DLD1 (cell line): Measurements from ENCODE around the gene AGBL4.

Experiments used
- in situ Hi-C: cut with HindIII; loops from 2 replicates; pipeline ENCODE4 v1.10.0; 2017; ENCODE audit warnings: low sequenced_read_pairs

AGBL4 gene

DNA sequence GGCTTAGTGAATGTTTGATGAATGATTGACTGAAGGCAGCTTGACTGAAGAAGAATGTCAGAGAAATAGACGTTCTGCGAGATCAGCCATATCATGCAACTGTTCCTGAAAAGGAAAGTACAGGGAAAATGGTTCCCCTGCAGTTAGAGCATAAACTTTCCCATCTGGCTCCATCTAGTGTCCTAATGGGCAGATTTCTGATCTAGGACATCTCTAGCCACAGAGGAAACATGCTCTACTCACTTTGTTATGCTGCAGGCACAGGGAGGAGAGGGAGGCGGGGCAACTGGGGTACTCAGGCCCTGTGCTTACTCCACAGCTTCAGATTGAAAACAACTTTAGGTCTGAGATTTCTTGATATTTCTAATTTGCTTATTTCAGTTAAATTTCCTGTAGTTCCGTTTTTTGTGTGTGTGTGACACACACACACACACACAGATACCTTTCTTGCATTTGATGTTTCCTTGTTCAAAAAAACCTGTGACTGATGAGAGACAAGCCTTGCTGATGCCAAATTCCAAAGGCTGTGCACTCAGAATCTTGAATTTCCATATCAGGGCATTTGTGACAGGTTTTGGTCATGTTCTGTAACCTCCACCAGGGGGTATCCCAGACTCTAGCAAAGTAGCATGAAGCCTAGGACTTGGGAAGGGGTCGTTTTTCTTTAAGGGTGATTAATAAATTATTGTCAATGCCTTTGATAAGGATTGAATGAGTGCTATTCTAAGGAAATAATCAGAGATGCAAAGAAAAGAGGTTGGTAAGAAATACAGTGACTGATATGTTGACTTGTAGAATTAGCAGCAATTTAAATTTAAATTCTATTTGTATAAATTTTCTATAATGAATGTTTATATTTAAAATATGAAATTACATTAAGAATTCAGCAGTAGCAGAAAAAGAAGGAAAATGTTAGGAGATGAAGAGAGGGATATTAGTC, 1107.4 kb downstream of the AGBL4 start:
- in situ Hi-C loops = no loop called here

DNA sequence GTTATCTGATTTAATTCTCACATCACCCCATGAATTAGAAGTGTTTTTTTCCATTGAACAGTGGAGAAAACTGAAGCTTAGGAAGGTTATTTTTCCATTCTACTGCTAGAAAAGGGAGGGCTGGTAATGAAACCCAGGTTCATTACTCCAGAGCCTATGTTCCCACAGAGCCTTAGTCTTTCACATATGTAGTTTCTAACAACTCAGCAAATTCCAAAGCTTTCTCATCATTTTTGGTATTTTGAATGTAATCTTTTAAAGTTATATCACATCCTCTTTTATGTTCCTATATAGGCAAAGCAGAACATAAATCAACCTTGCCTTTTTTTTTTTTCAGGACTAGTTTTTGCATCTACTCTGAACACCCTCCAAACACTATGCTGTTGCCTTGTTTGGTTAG, 1115.1 kb downstream of the AGBL4 start:
- in situ Hi-C loops = no loop called here

DNA sequence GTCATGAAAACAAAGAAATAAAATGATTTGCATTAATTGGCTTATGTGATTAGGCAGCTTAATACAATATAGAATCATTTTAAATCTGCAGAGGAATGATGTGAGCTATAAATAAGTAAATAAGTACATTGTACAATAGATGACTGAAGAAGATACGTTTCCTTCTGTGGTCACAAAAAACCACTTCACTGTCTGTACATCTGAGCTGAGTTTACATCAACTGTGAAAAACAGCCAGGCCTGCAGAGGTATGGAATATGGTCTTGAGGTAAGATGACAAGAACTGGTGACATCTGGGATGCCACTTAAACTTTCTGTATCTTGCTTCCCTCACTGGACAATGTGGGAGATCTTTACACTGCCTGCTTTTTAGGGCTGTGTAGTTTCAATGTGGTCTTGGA, 1117.0 kb downstream of the AGBL4 start:
- in situ Hi-C loops = no loop called here

DNA sequence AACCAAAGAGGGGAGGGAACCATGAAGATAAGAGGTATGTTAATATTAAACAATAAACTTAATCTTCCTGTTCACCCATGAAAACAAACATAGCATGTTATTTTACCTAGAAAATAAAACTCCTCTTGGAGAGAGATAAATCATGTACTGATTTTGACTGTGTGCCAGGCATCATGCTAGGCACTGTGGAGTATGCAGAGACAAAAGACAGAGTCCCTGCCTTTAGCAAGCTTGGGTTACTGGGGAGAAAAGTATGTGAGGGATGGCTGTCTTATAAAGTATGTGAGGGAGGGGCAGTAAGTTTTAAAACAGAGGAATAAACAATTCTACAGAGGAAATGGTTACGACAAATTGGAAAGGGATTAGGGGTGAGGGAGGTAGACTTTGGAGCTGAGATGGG, 1117.6 kb downstream of the AGBL4 start:
- in situ Hi-C loops = no loop called here

DNA sequence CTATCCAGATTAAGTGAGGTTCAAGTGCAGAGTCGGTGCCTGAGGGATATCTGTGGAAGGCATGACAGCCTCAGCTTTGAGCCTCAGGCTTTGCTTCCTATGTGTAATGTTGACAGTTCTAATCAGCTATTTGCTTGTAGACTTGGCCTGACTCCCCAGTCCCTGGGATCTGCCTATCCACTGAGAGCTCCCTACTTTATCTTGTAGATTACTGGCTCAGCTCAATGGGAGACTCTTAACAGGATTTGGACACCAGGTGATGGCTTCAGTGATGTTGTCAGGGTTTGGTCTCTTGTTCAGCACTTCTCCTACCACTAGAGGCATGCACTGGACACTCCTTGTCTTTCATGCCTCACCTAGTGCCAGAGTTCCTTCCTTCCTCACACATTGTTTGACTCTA, 1120.5 kb downstream of the AGBL4 start:
- in situ Hi-C loops = no loop called here

DNA sequence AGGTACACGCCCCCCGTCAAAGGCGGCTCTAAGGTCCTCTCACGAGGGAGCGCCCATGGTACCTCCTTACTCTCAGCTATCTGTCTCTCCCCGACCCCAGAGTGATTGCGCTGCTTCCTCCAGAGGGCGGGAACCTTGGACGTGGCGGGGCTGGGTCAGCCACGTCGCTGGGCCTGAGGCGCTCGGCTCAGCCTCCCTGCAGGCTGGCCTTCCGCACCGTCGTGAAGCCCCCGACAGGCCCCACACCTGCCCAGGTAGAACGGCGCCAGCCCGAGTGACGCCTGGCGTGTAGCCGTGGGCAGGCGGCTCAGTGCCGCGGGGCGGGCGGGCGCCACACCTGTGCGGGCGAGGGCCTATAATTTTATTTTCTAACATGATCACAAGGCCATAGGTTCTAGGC, 1124.9 kb downstream of the AGBL4 start:
- in situ Hi-C loops = no loop called here

DNA sequence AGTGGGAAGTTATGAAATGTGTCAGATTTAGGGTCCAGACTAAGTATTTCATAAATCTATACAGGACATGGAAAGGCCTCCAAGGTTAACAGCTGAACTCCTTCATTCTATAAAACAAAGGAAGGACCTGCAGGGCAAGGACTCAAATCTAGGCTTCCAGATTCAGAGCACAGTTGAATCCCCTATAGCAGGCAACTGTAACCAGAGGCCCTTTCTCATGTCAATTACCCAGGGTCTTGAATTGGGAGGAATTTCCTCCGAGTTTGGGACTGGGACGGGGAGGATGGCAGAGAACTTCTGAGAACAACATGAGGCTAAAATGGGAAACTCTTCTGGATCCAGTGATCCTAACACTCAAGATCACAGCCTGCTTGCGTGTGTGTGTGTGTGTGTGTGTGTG, 1134.1 kb downstream of the AGBL4 start:
- in situ Hi-C loops = no loop called here

DNA sequence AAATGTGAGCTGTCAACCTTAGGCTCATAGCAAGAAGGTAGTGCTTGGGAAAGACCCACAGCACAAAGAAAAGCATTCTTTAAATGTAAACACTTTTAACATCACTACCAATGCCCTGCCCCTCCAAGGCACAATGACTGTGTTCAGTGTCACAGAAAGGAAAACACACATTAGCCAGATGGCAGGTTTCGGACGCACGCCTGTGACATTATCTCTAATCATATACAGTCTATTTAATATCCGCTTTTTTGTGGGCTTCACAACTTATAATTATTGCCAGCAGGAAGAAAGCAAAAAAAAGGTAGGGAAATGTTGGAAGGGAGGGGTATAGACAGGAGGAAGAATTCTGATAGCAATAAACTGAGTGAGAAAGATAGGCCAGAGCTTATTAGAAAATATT, 1134.7 kb downstream of the AGBL4 start:
- in situ Hi-C loops = no loop called here

DNA sequence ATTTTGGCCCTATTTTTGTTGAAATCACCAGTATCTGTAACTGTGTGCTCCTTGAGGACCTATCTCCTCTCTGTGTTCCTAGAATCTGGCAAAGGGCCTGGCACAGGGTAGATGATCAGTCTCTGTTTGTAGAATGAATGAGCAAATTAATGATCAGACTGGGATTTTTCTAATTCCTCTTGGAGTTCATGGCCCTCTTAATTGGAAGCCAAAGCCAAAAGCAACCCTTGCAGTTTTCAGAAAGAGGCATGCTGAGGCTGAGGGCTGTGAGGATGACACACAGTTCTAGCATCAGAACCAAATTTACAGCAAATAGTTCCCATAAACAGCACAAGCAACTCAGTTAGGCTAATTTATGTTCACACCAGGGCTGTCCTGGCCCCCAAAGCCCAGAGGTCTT, 1136.0 kb downstream of the AGBL4 start:
- in situ Hi-C loops = no loop called here

DNA sequence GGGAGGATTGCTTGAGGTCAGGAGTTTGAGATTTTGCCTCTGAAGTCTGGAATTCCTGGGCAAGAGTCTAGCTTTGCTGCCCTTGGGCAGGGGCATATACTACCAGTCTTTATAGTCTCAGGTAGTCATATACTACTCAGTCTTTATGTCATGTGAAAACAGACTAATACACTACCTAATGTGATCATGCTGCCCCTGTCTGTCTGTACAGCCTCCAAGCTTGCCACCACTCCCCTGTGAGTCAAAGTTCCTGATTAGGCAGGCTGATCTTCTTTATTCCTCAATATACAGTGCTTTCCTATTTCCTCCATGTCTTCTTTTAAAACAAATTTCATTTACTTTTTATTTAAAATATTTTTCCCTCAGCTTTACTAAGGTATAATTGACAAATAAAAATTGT, 1141.7 kb downstream of the AGBL4 start:
- in situ Hi-C loops = no loop called here

DNA sequence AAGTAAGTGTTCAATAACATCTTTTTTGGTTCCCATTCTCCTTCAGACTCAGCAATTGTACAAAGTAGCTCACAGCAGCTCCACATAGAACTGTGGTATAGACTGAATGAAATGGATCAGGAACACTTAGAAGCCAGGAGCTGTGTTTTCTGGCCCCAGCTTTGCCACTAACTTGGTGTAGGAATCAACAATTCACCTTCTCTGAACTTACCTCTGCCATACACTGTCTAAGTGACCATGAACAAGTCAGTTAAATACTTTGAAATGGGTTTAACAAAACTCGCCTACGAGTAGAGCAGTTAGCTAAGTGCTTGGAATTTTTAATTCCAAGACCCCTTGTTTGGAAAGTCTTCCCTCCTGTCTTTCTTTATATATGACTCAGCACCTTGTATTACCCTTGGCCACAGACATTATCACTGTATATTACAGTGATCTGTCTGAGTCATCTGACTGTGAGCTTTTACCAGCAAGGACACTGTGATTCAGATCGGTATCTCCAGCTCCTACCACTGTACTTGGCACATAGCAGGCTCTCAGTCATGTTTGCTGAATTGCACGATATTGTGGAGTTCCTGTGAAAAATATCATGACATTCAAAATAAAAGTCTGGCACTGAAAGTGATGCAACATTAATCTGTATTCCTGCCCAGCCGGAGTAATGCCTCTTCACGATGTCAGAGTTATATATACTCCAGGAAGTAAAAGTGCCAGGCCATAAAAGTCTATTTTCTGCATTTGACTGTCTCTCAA, 1145.4 kb downstream of the AGBL4 start:
- in situ Hi-C loops = no loop called here

DNA sequence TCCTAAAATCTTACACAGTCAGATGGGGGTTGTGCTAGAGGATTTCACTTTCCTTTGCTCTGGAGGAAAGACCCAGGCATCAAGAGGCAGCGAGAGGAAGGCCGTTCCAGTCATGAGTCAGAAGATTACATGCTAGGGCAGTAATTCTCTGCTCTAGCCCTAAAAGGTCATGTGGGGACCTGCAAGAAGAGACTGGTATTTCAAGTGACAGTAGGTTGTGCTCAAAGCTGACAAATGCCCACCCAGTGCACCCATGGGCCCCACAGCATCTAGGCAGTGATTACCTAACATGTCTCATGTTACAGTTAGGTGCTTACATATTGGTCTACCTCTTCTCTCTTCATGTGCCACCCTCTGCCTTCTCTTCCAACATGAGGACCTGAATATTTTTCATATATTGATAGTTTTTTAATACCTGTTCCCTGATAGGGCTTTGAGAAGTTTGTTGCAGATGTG, 1147.4 kb downstream of the AGBL4 start:
- in situ Hi-C loops = no loop called here

DNA sequence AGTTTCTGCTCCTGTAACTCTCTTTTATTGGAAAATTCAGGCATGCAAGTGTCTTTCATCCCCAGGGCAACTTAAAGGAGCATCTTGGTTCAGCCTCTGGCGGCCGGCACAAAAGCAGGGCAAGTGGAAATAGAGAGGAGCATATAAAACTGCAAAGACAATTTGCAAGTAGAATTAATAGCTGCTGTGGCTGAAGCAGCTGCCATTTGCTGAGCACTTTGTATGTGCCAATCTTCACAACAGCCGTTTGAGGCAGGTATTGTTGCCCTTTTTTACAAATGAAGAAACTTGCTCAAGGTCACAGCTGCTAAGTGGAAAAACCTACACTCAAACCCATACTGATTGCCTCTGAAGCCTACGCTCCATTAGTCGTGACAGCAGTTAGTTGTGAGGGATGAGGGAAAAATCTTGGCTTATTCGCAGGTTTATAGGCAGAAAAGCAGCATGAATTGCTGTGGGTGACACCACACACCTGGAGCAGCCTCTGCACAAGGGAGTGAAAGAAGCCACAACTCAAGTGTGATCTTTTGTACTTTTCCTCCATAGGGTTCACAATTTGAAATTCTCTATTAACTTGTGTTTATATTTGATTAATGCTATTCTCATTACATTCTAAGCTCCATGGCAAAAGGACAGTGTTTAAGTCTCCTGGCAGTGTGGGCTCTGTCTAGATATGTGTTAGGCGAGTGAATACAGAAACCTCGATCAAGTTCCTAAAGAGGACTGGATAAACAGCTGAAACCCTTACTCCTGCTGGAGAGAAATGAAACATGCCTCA, 1148.0 kb downstream of the AGBL4 start:
- in situ Hi-C loops = no loop called here

DNA sequence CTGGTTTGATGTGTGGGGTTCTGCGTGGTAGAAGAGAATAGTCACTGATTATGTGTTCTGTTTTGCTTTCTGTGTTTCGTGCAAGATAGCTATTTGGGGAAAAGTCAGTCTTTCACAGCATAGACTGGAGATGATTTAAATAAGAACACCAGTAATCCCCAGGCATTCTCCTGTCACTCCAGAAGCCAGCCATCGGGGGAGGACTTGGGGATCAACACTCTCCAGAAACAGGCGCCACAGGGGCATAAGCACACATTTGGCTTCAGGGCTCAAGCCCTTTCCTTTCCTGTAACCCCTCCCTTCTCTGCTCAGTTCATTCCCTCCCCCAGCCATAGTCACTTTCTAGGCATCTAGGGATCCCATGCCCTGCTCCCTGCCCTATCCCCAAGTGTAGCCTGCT, 1149.8 kb downstream of the AGBL4 start:
- in situ Hi-C loops = no loop called here

DNA sequence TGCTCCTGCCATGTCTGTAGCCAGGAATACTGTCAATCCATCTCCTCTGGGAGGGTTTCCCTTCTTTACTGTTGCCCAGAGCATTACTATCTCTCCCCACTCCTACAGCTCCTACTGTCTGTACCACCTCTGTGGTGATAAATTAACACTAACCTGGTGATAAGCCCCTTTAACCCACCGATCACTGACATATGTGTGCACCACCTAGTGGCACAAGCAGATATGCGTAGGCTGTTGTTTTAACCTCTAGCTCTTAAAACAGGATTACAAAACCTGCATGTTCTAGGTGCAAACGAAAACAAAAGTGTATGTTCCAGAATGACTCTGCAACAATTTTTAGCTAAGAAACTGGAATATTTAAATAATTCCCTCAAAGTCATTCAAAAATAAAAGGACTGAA, 1153.2 kb downstream of the AGBL4 start:
- in situ Hi-C loops = no loop called here

DNA sequence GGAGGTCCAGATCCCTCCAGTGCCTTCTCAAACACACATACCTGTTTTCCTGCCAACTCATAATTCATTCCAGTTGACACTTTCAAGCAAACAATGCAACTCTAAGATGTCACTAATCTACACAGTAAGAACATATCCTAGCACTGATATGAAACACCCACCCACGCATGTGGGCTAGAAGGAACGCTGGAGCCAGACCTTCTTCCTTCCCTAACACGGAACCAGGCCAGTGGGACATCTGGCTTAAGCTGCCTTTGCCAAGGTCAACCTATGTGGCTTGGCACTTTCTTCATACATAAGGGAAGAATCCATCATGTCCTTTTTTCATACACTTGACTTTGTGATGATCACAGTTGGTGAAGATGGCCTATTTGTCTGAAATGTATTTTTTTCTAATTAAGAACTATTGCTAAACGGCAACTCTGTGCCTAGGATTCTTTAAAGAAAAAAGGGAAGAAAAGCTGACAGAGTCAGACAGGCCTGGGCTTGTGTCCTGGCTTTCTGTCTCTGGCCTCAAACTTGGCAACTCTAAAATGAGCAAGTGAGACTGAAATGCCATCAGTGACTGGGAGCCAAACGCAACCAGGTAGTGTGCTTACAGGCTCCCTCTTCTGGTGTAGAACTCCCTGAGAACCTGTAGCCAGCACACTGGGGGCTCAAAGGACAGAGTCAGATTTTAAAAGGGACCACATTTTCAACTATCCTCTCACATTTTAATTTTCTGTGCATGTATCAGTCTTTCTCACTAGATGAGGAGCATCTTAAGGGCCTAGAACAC, 1154.4 kb downstream of the AGBL4 start:
- in situ Hi-C loops = no loop called here

DNA sequence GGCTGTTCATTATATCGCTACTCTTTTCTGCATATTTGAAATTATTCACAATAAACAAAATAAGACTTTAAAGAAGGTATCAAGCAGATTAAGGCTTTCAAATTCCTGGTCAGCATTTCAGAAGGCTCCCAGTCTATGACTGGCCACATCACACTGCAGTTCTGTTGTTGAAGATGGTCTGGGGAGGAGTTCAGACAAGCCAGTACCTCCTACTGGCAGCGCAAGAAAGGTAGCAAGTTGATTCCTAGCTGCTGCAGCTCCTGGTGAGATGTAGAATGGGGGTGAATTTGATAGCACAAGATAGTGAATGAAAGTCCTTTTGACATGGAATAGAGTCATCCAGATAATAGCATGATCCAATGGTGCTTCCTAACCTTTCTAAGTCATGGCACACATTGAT, 1158.8 kb downstream of the AGBL4 start:
- in situ Hi-C loops = no loop called here

DNA sequence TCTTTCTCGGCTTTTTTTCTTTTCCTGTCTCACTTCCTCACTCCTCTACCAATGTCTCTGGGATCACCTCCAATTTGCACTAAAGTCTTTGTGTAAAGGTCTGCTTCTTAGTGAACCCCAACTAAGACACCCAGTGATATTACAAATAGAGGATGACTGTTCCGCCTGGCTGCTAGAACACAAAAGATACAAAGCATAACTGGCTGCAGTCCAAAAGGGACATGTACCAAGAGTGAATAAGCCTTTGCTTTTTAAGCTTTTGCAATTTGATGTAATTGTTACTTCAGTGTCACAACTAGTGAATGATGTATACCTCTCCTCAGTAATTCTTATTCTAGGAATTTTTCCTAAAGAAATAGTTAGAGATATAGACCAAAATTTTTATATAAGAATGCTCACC, 1164.3 kb downstream of the AGBL4 start:
- in situ Hi-C loops = no loop called here

DNA sequence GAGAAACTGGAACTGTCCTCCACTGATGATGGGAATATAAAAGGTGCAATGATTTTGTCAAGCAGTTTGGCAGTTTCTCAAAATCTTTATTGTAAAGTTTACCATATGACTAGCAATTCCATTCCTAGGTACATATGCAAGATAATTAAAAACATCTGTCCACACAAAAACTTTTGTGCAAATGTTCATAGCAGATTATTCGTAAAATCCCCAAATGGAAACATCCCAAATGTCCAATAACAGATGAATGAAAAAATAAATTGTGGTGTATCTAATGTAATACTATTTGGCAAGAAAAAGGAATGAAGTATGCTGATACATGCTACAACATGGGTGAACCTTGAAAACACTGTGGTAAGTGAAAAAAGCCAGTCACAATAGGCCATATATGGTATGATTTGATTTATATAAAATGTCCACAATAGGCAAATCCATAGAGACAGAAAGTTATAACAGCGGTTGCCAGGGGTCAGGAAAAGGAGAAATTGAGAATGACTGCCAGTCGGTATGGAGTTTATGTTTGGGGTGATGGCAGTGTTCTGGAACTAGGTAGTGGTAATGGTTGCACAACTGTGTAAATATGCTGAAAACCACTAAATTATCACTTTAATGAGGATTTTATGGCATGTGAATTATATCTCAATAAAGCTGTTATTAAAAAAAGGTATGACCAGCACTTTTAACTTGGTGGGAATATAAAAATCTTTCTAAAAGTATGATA, 1165.4 kb downstream of the AGBL4 start:
- in situ Hi-C loops = no loop called here

DNA sequence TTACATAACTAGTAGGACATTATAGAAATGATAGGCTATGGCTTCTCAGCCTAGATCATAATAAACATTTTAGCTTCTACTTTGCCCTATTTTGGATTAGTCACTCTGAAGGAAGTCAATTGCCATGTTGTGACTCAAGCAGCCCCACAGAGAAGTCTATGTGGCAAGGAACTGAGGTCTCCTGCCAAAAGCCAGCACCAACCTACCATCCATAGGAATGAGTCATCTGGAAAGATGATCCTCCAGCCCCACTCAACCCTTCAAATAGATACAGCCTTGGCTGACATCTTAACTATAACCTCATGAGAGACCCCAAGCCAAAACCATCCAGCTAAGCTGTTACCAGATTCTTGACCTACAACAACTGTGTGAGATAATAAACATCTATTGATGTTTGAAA, 1170.7 kb downstream of the AGBL4 start:
- in situ Hi-C loops = no loop called here
